ENCODE measurements around the gene RELL2.

- TF ChIP-seq EZH2phosphoT487 (IDR thresholded peaks at IDR 0.05; ENCODE audit: insufficient read depth, low read depth) (no peak), EZH2 (IDR thresholded peaks at IDR 0.05; ENCODE audit: insufficient read depth, poor library complexity, severe bottlenecking) (no peak)
These were observed 14.3 kb downstream of the RELL2 start, which contains the start of gene FCHSD1 for GRCh38 chr5:141650851-141651727.

Measured in GM23248 (cell line).